GM18517 (cell line): ENCODE results near the gene TRDN.
"Not testable (repeated sequence)": the region's sequence is repeated elsewhere in the genome, so short reads cannot be mapped to it uniquely, and the experiment has no call there.

Experiments
- ATAC-seq: cut with Tn5 transposase; IDR thresholded peaks from one replicate; pipeline ENCODE4 v1.9.1; 2021; ENCODE audit warnings: mild to moderate bottlenecking, moderate library complexity; ENCODE audit not compliant: unreplicated experiment

Gene TRDN

GRCh38 chr6:123509112-123509511 lies 127.6 kb downstream of the TRDN start:
- no peak for ATAC-seq

DNA sequence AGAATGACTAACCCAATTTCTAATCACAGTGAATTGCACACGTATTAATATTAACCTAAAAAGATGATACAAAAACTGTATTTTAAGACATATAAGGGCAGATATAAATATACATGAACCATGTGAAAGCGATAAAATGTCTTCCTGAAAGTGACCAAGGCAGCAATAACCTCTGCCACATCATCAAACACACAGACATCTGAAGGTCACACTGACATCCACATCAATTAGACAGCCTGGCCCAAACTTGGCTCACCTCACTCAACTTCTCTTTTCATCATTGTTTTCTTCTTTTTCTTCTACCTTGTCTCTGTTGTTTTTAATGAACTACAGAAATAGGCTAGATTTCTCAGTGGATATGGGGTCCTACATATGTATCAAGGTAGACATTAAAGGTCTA lies 128.5 kb downstream of the TRDN start:
- no peak for ATAC-seq

DNA sequence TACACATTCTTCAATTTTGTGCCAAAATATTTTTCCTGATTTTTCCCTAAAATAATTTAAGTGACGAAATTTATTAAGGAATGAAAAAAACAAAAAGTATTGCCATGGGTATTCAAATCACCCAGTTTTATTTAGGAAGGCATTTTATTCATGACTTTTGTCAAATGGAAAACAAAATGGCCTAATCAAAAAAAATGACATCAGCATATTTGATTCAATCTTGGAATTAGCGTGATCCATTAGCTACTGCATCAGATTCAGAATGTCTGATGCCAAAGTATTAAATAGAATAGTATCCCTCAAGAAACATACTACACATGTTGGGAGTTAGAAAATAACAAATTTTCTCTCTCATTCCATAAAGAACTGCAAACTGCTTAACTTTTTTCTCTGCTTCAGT lies 129.2 kb downstream of the TRDN start:
- no peak for ATAC-seq

GRCh38 chr6:123503619-123504018 lies 133.1 kb downstream of the TRDN start:
- no peak for ATAC-seq

- ATAC-seq, result no peak
Observed at GRCh38 chr6:123497025-123497424, 139.7 kb downstream of the TRDN start.

GRCh38 chr6:123489589-123489988 lies 147.2 kb downstream of the TRDN start:
- no peak for ATAC-seq

DNA sequence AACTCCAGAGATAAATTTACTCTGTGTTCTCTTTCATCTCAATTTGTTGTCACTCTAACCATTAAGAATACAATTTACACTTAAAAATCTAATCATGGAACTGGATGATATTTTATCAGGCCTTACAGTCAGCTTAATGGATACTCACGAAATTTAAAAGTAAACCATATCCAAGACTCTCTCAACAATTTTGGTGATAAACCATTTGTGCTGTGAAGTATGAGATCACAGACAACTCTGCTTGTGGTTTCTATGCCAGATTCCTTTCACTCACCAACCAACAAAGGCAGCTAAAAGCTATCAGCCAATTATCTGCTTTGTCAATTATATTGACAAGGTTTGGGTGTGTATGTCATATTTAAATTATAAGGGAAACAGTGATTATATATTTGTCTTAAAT lies 155.8 kb downstream of the TRDN start:
- no peak for ATAC-seq

DNA sequence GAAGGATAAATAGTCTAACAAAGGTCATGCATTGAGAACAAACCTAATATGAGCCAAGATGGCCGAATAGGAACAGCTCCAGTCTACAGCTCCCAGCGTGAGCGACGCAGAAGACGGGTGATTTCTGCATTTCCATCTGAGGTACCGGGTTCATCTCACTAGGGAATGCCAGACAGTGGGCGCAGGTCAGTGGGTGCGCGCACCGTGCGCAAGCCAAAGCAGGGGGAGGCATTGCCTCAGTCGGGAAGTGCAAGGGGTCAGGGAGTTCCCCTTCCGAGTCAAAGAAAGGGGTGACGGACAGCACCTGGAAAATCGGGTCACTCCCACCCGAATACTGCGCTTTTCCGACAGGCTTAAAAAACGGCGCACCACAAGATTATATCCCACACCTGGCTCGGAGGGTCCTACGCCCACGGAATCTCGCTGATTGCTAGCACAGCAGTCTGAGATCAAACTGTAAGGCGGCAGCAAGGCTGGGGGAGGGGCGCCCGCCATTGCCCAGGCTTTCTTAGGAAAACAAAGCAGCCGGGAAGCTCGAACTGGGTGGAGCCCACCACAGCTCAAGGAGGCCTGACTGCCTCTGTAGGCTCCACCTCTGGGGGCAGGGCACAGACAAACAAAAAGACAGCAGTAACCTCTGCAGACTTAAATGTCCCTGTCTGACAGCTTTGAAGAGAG lies 164.6 kb downstream of the TRDN start:
- ATAC-seq, result not testable (repeated sequence)

DNA sequence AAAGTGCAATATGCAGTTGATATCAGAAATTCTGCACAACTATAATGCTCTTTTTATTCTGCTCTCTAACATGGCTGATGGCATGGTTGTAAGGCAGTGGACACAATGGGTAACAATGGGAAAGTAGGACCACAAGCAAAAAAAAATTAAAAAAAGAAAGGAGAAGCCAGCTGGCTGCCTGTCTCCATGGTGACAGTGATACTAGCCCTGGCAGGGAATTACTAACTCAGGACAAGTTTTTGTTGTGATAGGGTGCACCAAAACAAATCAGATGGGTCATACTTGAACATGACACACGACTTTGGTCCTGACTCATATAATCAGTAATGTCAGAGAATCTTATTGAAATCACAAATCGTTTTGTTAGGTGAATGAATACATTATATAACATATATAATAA lies 169.4 kb downstream of the TRDN start:
- ATAC-seq, result no peak

DNA sequence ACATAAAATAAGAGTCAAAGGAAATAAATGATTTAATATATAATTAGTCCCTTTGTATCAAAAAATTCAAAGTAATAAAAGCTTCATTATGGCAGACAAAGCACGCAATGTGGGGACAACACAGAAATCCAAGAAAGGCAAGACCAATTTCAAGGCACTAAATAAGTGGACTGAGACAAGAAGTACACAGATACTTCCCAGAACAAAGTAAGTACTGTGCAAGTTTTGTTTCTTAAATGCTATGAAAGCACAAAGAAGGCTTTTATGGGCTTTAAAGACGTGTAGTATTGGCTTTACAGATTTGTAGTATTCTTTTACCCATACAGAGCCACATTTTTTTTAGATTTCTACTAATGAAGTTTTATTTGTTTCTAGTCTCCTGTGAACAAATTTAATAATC lies 174.6 kb downstream of the TRDN start:
- no peak for ATAC-seq

DNA sequence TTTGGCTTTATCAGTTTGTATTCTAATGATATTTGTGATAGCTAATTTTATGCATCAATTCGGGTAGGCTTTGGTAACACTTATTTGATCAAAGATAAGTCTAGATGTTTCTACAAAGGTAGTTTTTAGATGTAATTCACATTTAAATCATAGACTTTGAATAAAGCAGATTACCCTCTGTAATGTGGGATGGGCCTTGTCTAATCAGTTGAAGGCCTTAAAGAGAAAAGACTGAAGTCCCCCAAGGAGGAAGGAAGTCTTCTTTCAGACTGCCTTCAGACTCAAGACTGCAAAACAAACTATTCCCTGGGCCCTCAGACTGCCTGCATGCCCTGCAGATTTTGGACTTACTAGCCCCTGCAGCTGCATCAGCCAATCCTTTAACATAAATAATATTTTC lies 178.5 kb downstream of the TRDN start:
- ATAC-seq, result no peak

- no peak for ATAC-seq
Observed at GRCh38 chr6:123456836-123457235, 179.9 kb downstream of the TRDN start.

DNA sequence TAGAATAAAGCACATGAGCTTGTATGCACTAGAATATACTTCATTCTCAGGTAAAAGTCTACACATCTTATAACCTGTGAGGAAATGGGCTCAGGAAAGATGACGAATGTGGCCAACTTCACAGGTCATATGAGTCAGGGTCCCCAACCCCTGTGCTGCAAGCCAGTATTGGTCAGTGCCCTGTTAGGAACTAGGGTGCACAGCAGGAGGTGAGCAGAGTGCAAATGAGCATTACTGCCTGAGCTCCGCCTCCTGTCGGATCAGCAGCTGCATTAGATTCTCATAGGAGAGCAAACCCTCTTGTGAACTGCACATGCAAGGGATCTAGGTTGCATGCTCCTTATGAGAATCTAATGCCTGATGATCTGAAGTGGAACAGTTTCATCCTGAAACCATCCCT lies 182.3 kb downstream of the TRDN start:
- ATAC-seq, result no peak

DNA sequence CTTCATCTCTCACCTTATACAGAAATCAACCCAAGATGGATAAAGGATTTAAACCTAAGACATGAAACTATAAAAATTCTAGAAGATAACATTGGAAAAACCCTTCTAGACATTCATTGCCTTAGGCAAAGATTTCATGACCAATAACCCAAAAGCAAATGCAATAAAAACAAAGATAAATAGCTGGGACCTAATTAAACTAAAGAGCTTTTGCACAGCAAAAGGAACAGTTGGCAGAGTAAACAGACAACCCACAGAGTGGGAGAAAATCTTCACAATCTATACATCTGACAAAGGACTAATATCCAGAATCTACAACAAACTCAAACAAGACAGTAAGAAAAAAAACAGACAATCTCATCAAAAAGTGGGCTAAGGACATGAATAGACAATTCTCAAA lies 183.7 kb downstream of the TRDN start:
- not testable (repeated sequence) for ATAC-seq

GRCh38 chr6:123448306-123448884 lies 188.4 kb downstream of the TRDN start:
- ATAC-seq, result no peak

DNA sequence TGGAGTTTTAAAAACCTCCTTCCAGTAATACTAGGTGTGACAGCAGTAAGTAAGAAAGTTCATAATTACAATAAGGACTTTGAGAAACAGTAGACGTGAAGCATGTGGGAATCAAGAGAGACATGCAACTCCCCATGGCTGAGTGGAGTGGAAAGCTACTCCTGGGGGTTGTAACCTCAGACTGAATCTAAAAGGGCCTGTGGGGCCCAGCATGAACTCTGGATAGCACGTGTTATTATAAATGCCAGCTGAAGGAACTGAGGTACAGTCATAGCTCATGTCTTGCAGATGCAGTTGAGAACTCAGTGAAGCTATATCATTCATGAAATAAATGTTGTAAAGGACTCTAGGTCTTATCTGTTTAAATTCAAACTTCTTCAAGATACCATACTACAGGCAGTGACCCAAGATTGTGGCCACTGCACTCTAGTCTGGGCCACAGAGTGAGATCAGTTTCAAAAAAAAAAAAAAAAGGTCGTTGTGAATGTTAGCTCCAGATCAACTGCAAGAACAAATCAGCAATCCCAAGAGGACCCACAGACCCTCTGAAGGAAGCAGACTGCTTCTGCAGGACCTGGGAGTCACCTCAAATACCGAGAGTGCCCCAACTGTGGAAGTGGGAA lies 189.3 kb downstream of the TRDN start:
- ATAC-seq, result no peak

DNA sequence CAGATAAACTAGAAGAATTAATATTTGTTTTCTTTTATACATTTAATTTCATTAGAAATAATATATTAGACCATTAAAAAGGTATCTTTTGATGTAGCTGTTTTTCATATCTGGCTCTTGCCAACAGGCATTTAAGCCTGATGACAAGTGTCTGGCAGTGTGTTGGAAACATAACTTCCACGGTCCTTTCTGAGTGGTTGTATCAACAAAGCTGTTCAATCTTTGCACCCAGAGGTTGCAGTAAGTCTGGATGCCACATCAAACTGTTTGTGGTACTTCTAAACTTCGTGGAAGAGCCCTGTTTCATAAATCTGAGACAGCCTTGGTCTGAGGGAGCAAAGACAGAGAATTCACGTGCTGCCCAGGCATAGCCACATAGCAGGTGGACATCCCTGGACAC lies 197.4 kb downstream of the TRDN start:
- ATAC-seq, result no peak

GRCh38 chr6:123434186-123434585 lies 202.6 kb downstream of the TRDN start:
- no peak for ATAC-seq

- no peak for ATAC-seq
Observed at GRCh38 chr6:123430970-123431369, 205.8 kb downstream of the TRDN start.

- no peak for ATAC-seq
Observed at GRCh38 chr6:123427008-123427407, 209.7 kb downstream of the TRDN start.

DNA sequence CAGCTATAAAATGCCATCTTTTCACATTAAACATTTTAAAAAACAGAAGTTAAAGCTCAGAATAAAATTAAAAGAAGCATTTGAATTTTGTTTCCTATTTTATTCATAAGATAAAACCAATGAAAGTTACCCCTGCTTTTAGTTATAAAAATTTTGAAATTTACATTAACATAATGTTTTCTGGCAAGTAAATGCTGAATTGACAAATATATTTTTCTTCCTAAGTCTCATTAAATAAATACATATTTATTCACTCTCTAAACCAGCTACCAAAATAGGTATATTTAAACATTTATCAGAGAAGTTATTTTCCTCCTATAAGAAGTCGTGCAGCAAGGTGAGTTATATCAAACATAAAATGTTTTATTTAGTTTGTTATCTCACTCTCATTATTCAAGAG lies 213.6 kb downstream of the TRDN start:
- no peak for ATAC-seq

DNA sequence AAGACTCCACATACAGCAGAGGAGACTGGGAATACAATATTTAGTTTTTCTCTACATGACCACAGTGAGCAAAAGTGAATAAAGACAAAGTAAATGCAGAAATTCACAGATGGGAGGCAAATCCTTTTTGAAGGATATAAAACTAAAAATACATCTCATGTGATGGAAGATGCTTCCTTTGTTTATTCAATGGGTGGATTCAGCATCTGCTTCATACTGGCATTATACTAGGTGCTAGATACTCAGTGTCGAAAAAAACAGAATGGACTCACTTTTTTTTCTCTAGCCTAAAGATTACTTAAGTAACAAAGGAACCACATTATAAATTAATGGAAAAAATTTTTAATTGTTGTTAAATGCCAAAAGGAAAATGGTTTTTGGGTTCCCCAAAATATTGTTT lies 216.2 kb downstream of the TRDN start:
- ATAC-seq, result no peak

DNA sequence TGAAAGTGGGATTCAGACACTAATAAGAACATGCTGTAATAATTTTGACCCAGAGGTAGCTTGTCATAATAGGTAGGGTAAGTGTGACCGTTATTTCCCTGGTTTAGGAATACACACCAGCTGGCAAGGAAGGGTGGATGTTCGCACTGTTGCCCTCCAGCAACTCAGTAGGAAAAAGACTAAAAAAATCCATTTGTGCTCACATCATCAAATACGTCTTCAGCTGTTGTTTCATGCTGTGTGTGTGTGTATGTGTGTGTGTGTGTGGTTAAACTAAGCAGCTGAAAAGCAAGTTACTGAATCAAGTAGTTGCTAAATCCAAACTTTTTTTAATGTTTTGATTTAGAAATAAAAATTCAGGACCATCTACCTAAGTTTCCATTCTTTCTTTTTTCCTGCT lies 218.7 kb downstream of the TRDN start:
- ATAC-seq, result no peak
